Prostate gland (tissue), 2 donors: ENCODE measurements around the gene RALA.

Source experiments
- CTCF ChIP-seq, 4 experiments: fragments of 200-600 bp in 2 of 4; fragments of 450-650 bp in 2 of 4; sonication (generic) in 2 of 4; IDR thresholded peaks; 1 replicate in 3 of 4; 2 replicates in 1 of 4; pipeline ENCODE4 v1.5.1; 2016 to 2019; ENCODE audit warnings: antibody characterized with exemption in 4 of 4, mild to moderate bottlenecking in 2 of 4, moderate library complexity in 2 of 4
- POLR2A ChIP-seq: fragments of 450-650 bp; IDR thresholded peaks from one replicate; pipeline ENCODE4 v1.6.1; 2016; ENCODE audit warnings: antibody characterized with exemption, mild to moderate bottlenecking

GRCh38 chr7:39602351-39602750 lies 21.0 kb upstream of the RALA start:
- no peak for TF ChIP-seq CTCF (IDR thresholded peaks at IDR 0.05)
- TF ChIP-seq POLR2A = no peak
